ENCODE measurements around the gene LMF2. TPM values are rescaled to one million over a fixed set of nuclear protein-coding genes. Genes with fewer than 3 reads are reported as not detected.

LMF2 gene
- total RNA-seq, 3 donors from 2014 or later: 68.7 to 79.9 (median 72.2) TPM

DNA sequence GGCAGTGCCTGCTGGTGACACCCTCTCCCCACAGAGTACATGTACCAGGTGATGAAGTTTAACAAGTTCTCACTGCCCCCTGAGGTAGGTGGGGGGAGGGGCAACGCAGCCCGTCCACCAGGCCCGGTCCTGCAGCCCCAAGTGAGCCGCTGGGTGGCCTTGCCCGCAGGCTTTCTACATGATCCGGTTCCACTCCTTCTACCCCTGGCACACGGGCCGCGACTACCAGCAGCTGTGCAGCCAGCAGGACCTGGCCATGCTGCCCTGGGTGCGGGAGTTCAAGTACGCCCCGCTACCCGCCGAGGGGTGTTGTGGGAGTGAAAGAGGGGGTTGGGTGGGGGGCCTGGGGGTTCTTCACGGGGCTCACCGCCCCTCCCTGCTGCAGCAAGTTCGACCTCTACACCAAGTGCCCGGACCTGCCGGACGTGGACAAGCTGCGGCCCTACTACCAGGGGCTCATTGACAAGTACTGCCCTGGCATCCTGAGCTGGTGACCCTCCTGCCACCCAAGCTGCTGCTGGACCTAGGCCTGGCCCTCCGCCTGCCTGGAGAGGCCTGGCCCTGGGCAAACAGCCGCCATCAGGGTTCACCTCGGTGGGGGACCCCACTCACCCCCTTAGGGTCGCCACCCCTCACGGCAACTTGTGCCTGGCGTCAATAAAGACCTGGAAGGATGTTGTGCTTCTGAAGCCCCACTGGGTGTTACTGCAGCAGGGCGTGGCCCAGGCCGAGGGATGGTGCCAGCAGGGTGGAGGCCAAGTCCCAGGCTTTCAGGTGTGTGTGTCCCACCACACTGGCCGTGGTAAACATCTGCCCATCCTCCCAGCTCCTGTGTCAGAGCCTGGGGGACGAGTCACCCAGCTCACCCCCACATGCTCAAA lies 17.9 kb downstream of the LMF2 start:
- no peak overlapping the region for H3K4me3 Mint-ChIP-seq
- peaks cover 9% of the 10 kb centered on the region for H3K4me1 Mint-ChIP-seq (ENCODE audit: low read depth)
- H3K36me3 Mint-ChIP-seq (ENCODE audit: insufficient read depth): no peaks in the 10 kb centered on the region
- ATAC-seq: no peak
- no peaks in the 10 kb centered on the region for H3K9me3 Mint-ChIP-seq
- H3K27me3 Mint-ChIP-seq (ENCODE audit: low read depth): peaks cover 1% of the 10 kb centered on the region
- no peak for DNase-seq

DNA sequence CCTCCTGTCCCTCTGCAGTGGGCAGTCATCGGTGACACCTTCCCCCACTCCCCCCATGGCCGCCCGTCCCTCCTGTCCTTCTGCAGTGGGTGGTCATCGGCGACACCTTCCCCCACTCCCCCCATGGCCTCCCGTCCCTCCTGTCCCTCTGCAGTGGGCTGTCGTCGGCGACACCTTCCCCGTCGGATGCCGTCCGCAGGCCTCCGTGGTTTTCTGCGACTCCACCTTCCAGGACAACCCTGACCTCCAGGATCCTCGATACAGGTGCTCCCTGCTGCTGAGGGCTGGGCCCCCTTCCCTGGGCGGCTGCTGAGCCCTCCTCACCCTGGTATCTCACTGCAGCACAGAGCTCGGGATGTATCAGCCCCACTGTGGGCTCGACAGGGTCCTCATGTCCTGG lies 18.6 kb downstream of the LMF2 start:
- no peak for ATAC-seq

DNA sequence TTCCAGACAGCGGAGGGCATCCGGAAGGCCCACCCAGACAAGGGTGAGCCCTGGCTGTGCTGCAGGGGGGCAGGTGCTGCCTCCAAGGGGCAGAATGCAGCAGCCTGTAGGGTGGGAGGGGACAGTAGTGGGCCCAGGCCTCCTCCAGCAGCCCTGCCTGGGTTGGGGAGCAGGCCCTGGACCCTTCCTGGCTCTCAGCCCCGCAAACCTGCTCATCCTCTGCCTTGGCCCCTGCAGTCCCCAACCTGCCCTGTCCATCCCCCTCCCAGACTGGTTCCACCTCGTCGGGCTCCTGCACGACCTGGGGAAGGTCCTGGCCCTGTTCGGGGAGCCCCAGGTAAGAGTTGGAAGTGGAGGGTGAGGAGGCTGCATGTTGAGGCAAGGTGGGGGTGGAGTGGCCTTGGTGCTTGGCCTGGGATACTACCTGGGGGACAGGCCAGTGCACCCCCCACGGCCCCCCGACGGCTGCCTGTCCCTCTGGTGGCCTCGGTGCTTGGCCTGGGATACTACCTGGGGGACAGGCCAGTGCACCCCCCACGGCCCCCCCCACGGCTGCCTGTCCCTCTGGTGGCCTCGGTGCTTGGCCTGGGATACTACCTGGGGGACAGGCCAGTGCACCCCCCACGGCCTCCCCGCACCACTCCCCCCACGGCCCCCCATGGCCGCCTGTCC lies 19.4 kb downstream of the LMF2 start:
- Mint-ChIP-seq H3K4me1 (ENCODE audit: low read depth) (peaks cover 9% of the 10 kb centered on the region), H3K36me3 (ENCODE audit: insufficient read depth) (no peaks in the 10 kb centered on the region), H3K9me3 (no peaks in the 10 kb centered on the region), H3K4me3 (no peak overlapping the region), H3K27me3 (ENCODE audit: low read depth) (peaks cover 1% of the 10 kb centered on the region)
- DNase-seq (no peak), ATAC-seq (no peak)

More for the DNA sequence above, 18.6 kb downstream of the LMF2 start:
- H3K36me3 Mint-ChIP-seq (ENCODE audit: insufficient read depth): no peaks in the 10 kb centered on the region
- H3K4me3 Mint-ChIP-seq: no peak overlapping the region
- H3K4me1 Mint-ChIP-seq (ENCODE audit: low read depth): peaks cover 9% of the 10 kb centered on the region
- no peaks in the 10 kb centered on the region for H3K9me3 Mint-ChIP-seq
- DNase-seq: no peak
- H3K27me3 Mint-ChIP-seq (ENCODE audit: low read depth): peaks cover 1% of the 10 kb centered on the region

DNA sequence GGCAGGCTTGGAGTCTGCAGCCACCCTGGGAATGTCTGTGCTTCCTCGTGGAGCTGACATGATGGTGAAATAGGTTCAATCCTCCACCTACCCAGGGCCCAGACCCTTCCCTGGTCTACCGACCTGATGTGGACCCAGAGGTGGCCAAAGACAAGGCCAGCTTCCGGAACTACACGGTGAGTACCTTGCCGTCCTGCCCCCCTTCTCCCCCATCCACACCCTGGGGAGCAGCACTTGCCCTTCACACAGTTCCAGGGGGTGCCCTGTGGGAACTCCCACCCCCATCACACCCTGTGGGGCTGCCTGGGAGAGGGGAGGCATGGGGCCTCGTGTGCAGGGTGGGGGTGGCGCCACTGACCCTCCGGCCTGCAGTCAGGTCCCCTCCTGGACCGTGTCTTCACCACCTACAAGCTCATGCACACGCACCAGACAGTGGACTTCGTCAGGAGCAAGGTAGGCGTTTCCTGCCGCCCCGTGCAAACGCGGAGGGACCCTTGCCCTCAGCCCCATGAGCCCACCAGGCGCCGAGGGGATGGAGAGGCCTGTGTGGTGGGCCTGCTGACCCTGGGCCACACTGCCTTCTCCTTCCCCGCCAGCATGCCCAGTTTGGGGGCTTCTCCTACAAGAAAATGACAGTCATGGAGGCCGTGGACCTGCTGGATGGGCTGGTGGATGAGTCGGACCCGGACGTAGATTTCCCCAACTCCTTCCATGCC lies 20.1 kb downstream of the LMF2 start:
- no peak overlapping the region for H3K4me3 Mint-ChIP-seq
- H3K4me1 Mint-ChIP-seq (ENCODE audit: low read depth): peaks cover 9% of the 10 kb centered on the region
- peaks cover 1% of the 10 kb centered on the region for H3K27me3 Mint-ChIP-seq (ENCODE audit: low read depth)
- H3K36me3 Mint-ChIP-seq (ENCODE audit: insufficient read depth): no peaks in the 10 kb centered on the region
- ATAC-seq (no peak), DNase-seq (no peak)
- no peaks in the 10 kb centered on the region for H3K9me3 Mint-ChIP-seq

DNA sequence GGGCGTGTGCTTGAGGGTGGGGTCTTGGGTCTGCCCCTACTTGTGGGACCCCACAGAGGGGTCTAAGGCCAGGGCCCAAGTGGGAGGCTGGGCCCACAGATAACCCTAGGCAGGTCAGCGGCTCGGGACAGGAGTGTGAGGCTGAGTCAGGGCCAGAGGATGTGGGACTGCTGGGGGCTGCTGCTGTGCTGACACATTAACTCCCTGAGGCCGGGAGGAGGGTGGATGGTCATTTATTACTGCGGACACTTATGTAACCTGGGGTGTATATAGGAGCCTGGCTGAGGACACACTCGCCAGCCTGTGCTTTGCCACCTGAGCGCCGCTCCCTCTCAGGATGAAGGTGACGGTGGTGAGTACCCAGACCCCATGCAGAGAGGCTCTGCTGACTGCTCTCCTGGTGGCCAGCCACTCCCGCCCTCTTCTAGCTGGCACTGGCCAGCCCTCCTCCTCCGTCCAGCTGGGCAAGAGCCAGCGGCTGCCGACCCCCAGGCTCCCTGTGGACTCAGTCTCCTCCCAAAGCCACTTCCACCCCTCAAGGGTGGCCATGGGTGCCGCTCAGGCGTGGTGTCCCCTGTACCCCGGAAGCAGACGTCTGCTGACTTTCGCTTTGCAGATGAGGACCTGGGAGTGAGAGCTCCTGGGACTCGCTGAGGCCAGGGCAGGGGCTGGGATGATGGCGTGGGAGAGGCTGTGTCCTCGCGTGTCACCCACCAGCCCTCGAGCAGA lies 20.8 kb downstream of the LMF2 start, which contains the start of gene MIOX:
TSS of gene MIOX (plus strand) at position 299 of the 729 bp plus-strand sequence. CDS start at position 338, 39 bp downstream.
- DNase-seq: no peak
- H3K4me1 Mint-ChIP-seq (ENCODE audit: low read depth): peaks cover 9% of the 10 kb centered on the region
- H3K4me3 Mint-ChIP-seq: no peak within 1 kb of the TSS
- H3K36me3 Mint-ChIP-seq (ENCODE audit: insufficient read depth): no peaks in the 10 kb centered on the region
- peaks cover 1% of the 10 kb centered on the region for H3K27me3 Mint-ChIP-seq (ENCODE audit: low read depth)
- no peaks in the 10 kb centered on the region for H3K9me3 Mint-ChIP-seq
- ATAC-seq: peak in 1 of 2 donors; percentile 7

DNA sequence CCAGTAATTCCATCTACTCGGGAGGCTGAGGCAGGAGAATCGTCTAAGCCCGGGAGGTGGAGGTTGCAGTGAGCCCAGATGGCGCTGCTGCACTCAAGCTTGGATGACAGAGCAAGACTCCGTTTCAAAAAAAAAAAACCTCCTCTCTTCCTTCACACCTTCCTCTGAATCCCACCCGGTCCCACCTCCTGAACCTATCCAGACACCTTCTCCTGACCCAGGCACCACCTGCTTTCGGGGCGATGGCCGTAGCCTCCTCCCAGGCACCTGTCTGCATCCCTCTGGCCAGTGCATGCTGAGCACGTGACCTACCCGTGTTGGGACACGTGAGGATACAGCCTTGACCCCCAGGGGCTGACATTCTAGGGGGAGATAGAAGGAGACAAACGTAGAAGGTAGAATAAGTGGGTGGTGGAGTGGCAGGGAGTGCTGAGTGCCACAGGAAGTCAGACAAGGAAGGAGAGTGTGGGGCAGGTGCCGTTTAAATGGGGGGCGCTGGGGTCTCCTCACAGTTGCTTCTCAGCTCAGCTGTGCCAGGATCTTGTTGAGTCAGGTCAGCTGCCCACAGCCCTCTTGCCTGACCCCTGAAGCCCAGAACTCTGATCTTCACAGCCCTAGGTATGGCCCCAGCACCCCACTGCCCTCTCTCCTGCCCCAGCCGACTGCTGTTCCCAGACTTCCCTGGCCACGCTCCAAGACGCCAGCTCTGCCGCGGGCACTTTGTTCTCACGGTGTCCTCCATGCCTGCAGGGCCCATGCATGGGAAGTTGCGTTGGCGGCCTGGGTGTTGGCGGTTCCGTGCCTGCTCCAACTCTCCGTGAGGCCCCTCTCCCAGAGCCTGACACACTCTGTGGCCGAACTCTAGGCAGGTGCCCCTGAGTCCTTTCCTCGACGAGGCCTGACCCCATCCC lies 22.0 kb downstream of the LMF2 start:
- no peaks in the 10 kb centered on the region for H3K36me3 Mint-ChIP-seq (ENCODE audit: insufficient read depth)
- no peak overlapping the region for H3K4me3 Mint-ChIP-seq
- no peaks in the 10 kb centered on the region for H3K9me3 Mint-ChIP-seq

DNA sequence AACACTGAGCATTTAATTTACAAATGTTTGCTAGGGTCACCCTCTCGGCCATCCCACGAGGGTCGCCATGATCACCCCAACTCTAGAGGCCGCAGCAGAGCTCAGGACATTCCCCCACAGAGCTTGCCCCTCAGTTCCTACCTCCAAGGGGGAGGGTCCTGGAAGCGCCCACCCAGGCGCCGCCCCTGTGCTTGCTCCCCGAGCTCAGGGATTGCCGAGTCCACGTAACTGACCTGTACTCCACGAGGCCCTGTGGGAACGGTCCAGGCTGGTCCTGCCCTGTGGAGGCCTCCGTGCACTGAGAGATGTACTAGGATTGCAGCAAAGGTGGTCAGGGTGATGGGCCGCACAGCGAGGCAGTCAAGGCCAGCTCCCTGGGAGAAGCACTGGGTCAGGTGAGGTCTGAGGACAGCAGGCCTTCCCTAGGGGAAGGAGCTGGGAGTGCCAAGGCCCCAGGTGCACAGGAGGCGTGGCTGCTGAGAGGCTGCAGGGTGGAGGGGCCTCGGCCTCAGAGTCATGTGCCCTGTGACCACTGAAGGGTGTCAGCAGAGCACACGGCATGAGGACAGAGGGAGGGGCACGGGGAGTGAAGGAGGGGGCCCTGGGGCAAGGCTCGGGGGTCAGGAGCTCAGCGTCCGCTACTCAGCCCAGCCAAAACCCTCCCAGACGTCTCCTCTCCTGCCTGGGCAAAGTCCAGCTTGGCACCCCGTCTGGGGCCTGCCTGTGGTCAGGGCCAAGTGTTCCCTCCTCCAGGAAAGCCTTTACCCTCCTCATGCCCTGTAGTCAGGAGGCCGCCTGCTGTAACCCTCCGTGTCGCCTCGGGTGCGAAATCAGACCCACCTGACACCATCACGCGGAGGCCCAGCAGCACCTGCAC lies 23.3 kb downstream of the LMF2 start:
- H3K27me3 Mint-ChIP-seq (ENCODE audit: low read depth): peaks cover 6% of the 10 kb centered on the region
- H3K4me3 Mint-ChIP-seq: peak overlapping the region; percentile 19
- ATAC-seq (no peak), DNase-seq (no peak)
- H3K36me3 Mint-ChIP-seq (ENCODE audit: insufficient read depth): no peaks in the 10 kb centered on the region
- peaks cover 2% of the 10 kb centered on the region for H3K4me1 Mint-ChIP-seq (ENCODE audit: low read depth)
- H3K9me3 Mint-ChIP-seq: no peaks in the 10 kb centered on the region

More for the DNA sequence above, 22.0 kb downstream of the LMF2 start:
- DNase-seq (no peak), ATAC-seq (no peak)
- H3K4me1 Mint-ChIP-seq (ENCODE audit: low read depth): peaks cover 2% of the 10 kb centered on the region
- H3K27me3 Mint-ChIP-seq (ENCODE audit: low read depth): peaks cover 1% of the 10 kb centered on the region

DNA sequence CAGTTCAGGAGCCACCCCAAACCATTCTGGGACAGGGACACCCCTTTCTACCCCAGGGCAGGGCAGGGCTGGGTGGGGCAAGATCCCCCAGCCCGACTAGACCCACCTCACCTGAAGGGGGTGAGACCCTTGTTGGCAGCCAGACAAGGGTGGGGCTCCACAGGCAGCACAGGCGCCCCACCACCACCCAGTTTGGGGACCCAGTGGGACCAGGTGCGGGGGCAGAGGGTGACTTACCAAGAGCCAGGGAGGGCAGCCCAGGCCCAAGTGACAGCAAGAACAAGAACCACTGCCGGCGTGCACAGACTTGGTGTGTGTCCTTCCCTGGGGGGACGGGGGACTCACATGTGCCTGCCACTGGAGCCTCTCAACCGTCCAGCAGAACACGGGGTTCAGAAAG lies 23.9 kb downstream of the LMF2 start:
- H3K9me3 Mint-ChIP-seq: no peaks in the 10 kb centered on the region
- peaks cover 6% of the 10 kb centered on the region for H3K27me3 Mint-ChIP-seq (ENCODE audit: low read depth)
- peaks cover 2% of the 10 kb centered on the region for H3K4me1 Mint-ChIP-seq (ENCODE audit: low read depth)
- peak overlapping the region; percentile 19 for H3K4me3 Mint-ChIP-seq
- ATAC-seq: no peak
- no peak for DNase-seq
- H3K36me3 Mint-ChIP-seq (ENCODE audit: insufficient read depth): no peaks in the 10 kb centered on the region

DNA sequence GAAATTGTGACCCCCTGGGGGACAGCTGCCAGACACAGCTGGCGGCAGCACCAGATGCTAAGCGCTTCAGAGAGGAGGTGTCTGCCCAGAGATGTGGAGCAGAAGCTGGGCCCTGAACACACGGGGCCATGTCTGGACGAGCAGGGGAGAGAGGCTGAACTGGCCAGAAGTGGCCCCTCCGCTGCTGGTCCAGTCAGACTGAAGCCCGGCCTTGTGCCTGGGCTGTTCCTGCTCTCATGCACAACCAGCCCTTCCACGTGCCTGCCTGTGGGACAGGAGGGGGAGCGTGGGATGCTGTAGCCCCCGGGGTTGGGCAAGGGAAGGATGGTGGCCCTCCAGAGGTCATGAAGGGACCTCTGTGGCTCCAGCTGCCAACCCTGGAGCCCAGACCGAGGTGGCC lies 24.4 kb downstream of the LMF2 start:
- peaks cover 6% of the 10 kb centered on the region for H3K27me3 Mint-ChIP-seq (ENCODE audit: low read depth)
- H3K36me3 Mint-ChIP-seq (ENCODE audit: insufficient read depth): no peaks in the 10 kb centered on the region
- ATAC-seq (no peak), DNase-seq (no peak)
- H3K4me3 Mint-ChIP-seq: peak overlapping the region; percentile 35
- no peaks in the 10 kb centered on the region for H3K9me3 Mint-ChIP-seq
- peaks cover 2% of the 10 kb centered on the region for H3K4me1 Mint-ChIP-seq (ENCODE audit: low read depth)

DNA sequence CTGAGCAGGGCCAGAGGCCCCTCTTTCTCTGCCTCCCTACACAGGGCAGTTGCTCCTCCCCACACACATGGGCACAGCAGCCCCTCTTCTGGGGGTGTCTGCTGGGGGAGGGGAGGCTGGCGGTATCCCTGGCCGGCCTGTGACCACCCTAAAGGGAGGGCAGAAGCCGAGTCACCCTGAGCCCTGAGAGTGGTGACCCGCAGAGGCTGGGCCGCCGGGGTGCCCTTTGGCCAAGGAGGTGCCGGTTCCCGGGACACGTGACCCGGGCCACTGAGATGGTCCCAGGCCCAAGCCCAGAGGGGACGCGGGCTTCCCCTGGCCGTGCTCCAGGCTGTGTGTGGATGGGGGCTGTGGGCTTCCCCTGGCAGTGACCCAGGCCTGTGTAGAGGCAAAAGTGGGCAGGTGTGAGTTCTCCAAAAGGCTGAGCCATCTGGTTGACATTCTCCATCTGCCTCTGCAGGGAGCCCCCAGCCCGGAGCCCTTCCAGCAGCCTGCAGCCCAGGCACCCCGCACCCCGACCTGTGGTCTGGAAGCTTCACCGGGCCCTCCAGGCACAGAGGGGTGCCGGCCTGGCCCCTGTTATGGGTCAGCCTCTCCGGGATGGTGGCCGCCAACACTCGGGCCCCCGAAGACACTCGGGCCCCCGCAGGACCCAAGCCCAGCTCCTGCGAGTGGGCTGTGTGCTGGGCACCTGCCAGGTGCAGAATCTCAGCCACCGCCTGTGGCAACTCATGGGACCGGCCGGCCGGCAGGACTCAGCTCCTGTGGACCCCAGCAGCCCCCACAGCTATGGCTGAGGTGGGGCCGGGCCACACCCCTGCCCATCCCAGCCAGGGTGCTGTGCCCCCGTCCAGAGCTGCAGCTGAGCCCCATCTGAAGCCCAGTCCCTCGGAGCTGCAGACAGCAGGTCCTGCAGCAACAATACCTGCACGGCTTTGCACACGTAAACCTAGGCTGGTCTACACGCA lies 25.1 kb downstream of the LMF2 start:
- Mint-ChIP-seq H3K27me3 (ENCODE audit: low read depth) (peaks cover 6% of the 10 kb centered on the region), H3K4me3 (peak overlapping the region; percentile 78), H3K9me3 (no peaks in the 10 kb centered on the region), H3K4me1 (ENCODE audit: low read depth) (peaks cover 2% of the 10 kb centered on the region), H3K36me3 (ENCODE audit: insufficient read depth) (no peaks in the 10 kb centered on the region)
- ATAC-seq: peak in 1 of 2 donors; percentile 2
- no peak for DNase-seq

DNA sequence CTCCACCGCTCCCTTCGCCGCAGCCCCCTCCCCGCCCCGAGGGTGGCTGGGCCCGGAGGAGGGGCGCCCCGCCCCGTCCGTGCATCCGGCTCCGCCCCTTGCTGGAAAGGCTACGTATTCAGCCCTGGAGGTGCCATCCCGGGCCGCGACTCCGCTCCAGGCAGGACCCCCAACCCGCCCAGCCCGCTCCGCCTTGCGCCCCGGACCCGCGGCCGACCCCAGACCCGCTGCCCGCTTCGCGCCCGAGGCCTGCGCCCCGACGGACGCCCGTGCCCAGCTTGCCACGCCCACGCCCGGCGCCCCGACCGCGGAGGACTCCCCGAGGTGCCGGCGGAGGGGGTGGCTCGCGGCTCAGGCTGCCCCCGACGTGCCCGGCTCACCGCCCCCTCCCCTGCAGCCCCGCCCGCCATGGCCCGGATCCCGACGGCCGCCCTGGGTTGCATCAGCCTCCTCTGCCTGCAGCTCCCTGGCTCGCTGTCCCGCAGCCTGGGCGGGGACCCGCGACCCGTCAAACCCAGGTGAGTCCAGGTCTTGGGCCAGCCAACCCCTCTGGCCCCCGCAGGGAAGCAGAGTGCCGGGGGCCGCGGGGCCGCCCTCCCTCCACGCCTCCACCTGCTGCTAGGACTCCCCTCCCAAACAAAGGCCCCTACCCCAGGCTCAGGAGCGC lies 25.9 kb downstream of the LMF2 start, which contains the start of gene ADM2:
TSS of gene ADM2 (plus strand) at position 104 of the 667 bp plus-strand sequence. CDS start at position 409, 305 bp downstream.
- ATAC-seq: peak; percentile 84 to 87
- no peaks in the 10 kb centered on the region for H3K9me3 Mint-ChIP-seq
- H3K4me1 Mint-ChIP-seq (ENCODE audit: low read depth): peaks cover 2% of the 10 kb centered on the region
- no peaks in the 10 kb centered on the region for H3K36me3 Mint-ChIP-seq (ENCODE audit: insufficient read depth)
- H3K27me3 Mint-ChIP-seq (ENCODE audit: low read depth): peaks cover 6% of the 10 kb centered on the region
- peak within 1 kb of the TSS; percentile 78 for H3K4me3 Mint-ChIP-seq
- DNase-seq: peak; percentile 61

All from activated T-cell treated with anti-CD3 and anti-CD28 coated beads, Interleukin-2, amount 50 U/mL, for 4 hours (primary cell).